ENCODE data around the gene CLDND2.

The CLDND2 gene

GRCh38 chr19:51352783-51353360 is 15.9 kb downstream of the CLDND2 start:
- DNase-seq, result no peak

- no peak for DNase-seq
These were observed 17.4 kb downstream of the CLDND2 start for GRCh38 chr19:51351266-51351990.

- DNase-seq, result no peak
These were observed 21.4 kb downstream of the CLDND2 start for GRCh38 chr19:51347209-51347928.

GRCh38 chr19:51346742-51347141 is 22.1 kb downstream of the CLDND2 start:
- DNase-seq, result no peak

GRCh38 chr19:51345076-51345620 is 23.7 kb downstream of the CLDND2 start:
- no peak for DNase-seq

- DNase-seq, result no peak
These were observed 25.9 kb downstream of the CLDND2 start for GRCh38 chr19:51342631-51343569.

- no peak for DNase-seq
These were observed 26.7 kb downstream of the CLDND2 start, which contains the start of gene VSIG10L for GRCh38 chr19:51341976-51342580. TSS of gene VSIG10L (minus strand) at chr19:51342139. CDS start at chr19:51342124, 15 bp downstream.

- no peak for DNase-seq
These were observed 27.7 kb downstream of the CLDND2 start for GRCh38 chr19:51341066-51341465.

- peak; percentile 89 for DNase-seq
These were observed 28.8 kb downstream of the CLDND2 start for GRCh38 chr19:51339687-51340656.

GRCh38 chr19:51339313-51339686 is 29.5 kb downstream of the CLDND2 start:
- no peak for DNase-seq

GRCh38 chr19:51338563-51339312 is 30.1 kb downstream of the CLDND2 start:
- peak; percentile 86 for DNase-seq

GRCh38 chr19:51337861-51338562 is 30.8 kb downstream of the CLDND2 start:
- no peak for DNase-seq

- no peak for DNase-seq
These were observed 31.5 kb downstream of the CLDND2 start for GRCh38 chr19:51337141-51337860.

GRCh38 chr19:51333836-51334460 is 34.9 kb downstream of the CLDND2 start:
- no peak for DNase-seq

GRCh38 chr19:51331716-51332115 is 37.1 kb downstream of the CLDND2 start:
- DNase-seq, result no peak

- DNase-seq, result no peak
These were observed 37.6 kb downstream of the CLDND2 start for GRCh38 chr19:51331193-51331592.

GRCh38 chr19:51330366-51330765 is 38.4 kb downstream of the CLDND2 start:
- no peak for DNase-seq

GRCh38 chr19:51329411-51329810 is 39.4 kb downstream of the CLDND2 start:
- no peak for DNase-seq

Measured in activated CD4-positive, alpha-beta T cell treated with anti-CD3 and anti-CD28 coated beads for 4 hours (primary cell).